HEK293 (cell line): Measurements from ENCODE around the gene ATP5ME.

Experiments used
- BCL11B ChIP-seq: fragments of 450-650 bp; formaldehyde crosslinking; IDR thresholded peaks from 2 replicates; pipeline ENCODE4 v1.5.1; 2016; ENCODE audit warnings: low read depth, missing biosample characterization, missing genetic modification characterization
- GLI2 ChIP-seq: fragments of 450-650 bp; formaldehyde crosslinking; IDR thresholded peaks from 2 replicates; pipeline ENCODE4; 2017; ENCODE audit warnings: missing biosample characterization, missing genetic modification characterization, low read depth, borderline replicate concordance
- GLI4 ChIP-seq: fragments of 450-650 bp; formaldehyde crosslinking; IDR thresholded peaks from 2 replicates; pipeline ENCODE4 v1.5.1; 2016; ENCODE audit warnings: missing biosample characterization, missing genetic modification characterization
- REPIN1 ChIP-seq: fragments of 450-650 bp; formaldehyde crosslinking; IDR thresholded peaks from 2 replicates; pipeline ENCODE4 v1.5.1; 2017; ENCODE audit warnings: missing biosample characterization, missing genetic modification characterization, low read depth
- SCRT2 ChIP-seq: fragments of 450-650 bp; formaldehyde crosslinking; IDR thresholded peaks from 2 replicates; pipeline ENCODE4 v1.5.1; 2016; ENCODE audit warnings: missing biosample characterization, missing genetic modification characterization
- SP2 ChIP-seq: fragments of 450-650 bp; formaldehyde crosslinking; IDR thresholded peaks from 2 replicates; pipeline ENCODE4 v1.5.1; 2016; ENCODE audit warnings: missing biosample characterization, missing genetic modification characterization
- YY1 ChIP-seq: fragments of 450-650 bp; formaldehyde crosslinking; IDR thresholded peaks from 2 replicates; pipeline ENCODE4 v1.5.1; 2018; ENCODE audit warnings: missing biosample characterization, missing genetic modification characterization
- ZBTB20 ChIP-seq: fragments of 450-650 bp; formaldehyde crosslinking; IDR thresholded peaks from 2 replicates; pipeline ENCODE4 v1.5.1; 2016; ENCODE audit warnings: missing biosample characterization, missing genetic modification characterization
- ZBTB48 ChIP-seq: fragments of 450-650 bp; formaldehyde crosslinking; IDR thresholded peaks from 2 replicates; pipeline ENCODE4 v1.5.1; 2016; ENCODE audit warnings: missing biosample characterization, missing genetic modification characterization
- ZEB2 ChIP-seq: fragments of 450-650 bp; formaldehyde crosslinking; IDR thresholded peaks from 2 replicates; pipeline ENCODE4 v1.5.1; 2016; ENCODE audit warnings: missing biosample characterization, missing genetic modification characterization
- ZFHX2 ChIP-seq: fragments of 450-650 bp; formaldehyde crosslinking; conservative IDR thresholded peaks from 2 replicates; pipeline ENCODE4 v1.5.1; 2016; ENCODE audit warnings: missing biosample characterization, missing genetic modification characterization
- ZFP41 ChIP-seq: fragments of 450-650 bp; formaldehyde crosslinking; IDR thresholded peaks from 2 replicates; pipeline ENCODE4 v1.5.1; 2016; ENCODE audit warnings: missing biosample characterization, missing genetic modification characterization, borderline replicate concordance
- ZFP69B ChIP-seq: fragments of 450-650 bp; formaldehyde crosslinking; IDR thresholded peaks from 2 replicates; pipeline ENCODE4 v1.5.1; 2016; ENCODE audit warnings: missing biosample characterization, missing genetic modification characterization
- ZNF19 ChIP-seq: fragments of 450-650 bp; formaldehyde crosslinking; IDR thresholded peaks from 2 replicates; pipeline ENCODE4; 2016; ENCODE audit warnings: missing biosample characterization, missing genetic modification characterization, low read depth
- ZNF211 ChIP-seq: fragments of 450-650 bp; formaldehyde crosslinking; IDR thresholded peaks from 2 replicates; pipeline ENCODE4 v1.5.1; 2016; ENCODE audit warnings: low read depth, missing biosample characterization, missing genetic modification characterization
- ZNF223 ChIP-seq: fragments of 450-650 bp; formaldehyde crosslinking; IDR thresholded peaks from 2 replicates; pipeline ENCODE4 v1.5.1; 2016; ENCODE audit warnings: missing biosample characterization, missing genetic modification characterization
- ZNF239 ChIP-seq: fragments of 450-650 bp; formaldehyde crosslinking; IDR thresholded peaks from 2 replicates; pipeline ENCODE4 v1.5.1; 2016; ENCODE audit warnings: missing biosample characterization, missing genetic modification characterization
- ZNF274 ChIP-seq, 2 experiments: fragments of 200-500 bp in 1 of 2; fragments of 450-650 bp in 1 of 2; sonication (Bioruptor generic) in 1 of 2; formaldehyde crosslinking in 1 of 2; IDR thresholded peaks; 2 replicates each; pipeline versions ENCODE4 v1.5.1 to v1.6.1; 2014 to 2016; ENCODE audit warnings: borderline replicate concordance in 1 of 2, inconsistent platforms in 1 of 2, low read length in 1 of 2, missing biosample characterization in 1 of 2, missing genetic modification characterization in 1 of 2
- ZNF473 ChIP-seq: fragments of 450-650 bp; formaldehyde crosslinking; IDR thresholded peaks from 2 replicates; pipeline ENCODE4 v1.5.1; 2017; ENCODE audit warnings: missing biosample characterization, missing genetic modification characterization
- ZNF544 ChIP-seq: fragments of 450-650 bp; formaldehyde crosslinking; IDR thresholded peaks from 2 replicates; pipeline ENCODE4 v1.5.0; 2017; ENCODE audit warnings: missing biosample characterization, missing genetic modification characterization
- ZNF571 ChIP-seq: fragments of 450-650 bp; formaldehyde crosslinking; IDR thresholded peaks from 2 replicates; pipeline ENCODE4 v1.5.0; 2017; ENCODE audit warnings: missing biosample characterization, missing genetic modification characterization
- ZNF585B ChIP-seq: fragments of 450-650 bp; formaldehyde crosslinking; IDR thresholded peaks from 2 replicates; pipeline ENCODE4 v1.5.1; 2016; ENCODE audit warnings: missing biosample characterization, missing genetic modification characterization
- ZNF623 ChIP-seq: fragments of 450-650 bp; formaldehyde crosslinking; IDR thresholded peaks from 2 replicates; pipeline ENCODE4 v1.5.1; 2016; ENCODE audit warnings: missing biosample characterization, missing genetic modification characterization
- ZNF629 ChIP-seq: fragments of 450-650 bp; formaldehyde crosslinking; IDR thresholded peaks from 2 replicates; pipeline ENCODE4 v1.5.1; 2017; ENCODE audit warnings: missing biosample characterization, missing genetic modification characterization
- ZNF707 ChIP-seq: fragments of 450-650 bp; formaldehyde crosslinking; IDR thresholded peaks from 2 replicates; pipeline ENCODE4 v1.5.1; 2016; ENCODE audit warnings: missing biosample characterization, missing genetic modification characterization
- ZNF843 ChIP-seq: fragments of 450-650 bp; formaldehyde crosslinking; IDR thresholded peaks from 2 replicates; pipeline ENCODE4 v1.5.1; 2016; ENCODE audit warnings: missing biosample characterization, missing genetic modification characterization
- ZSCAN30 ChIP-seq: fragments of 450-650 bp; IDR thresholded peaks from 2 replicates; pipeline ENCODE4 v1.5.1; 2018; ENCODE audit warnings: missing biosample characterization, mild to moderate bottlenecking, missing genetic modification characterization, moderate library complexity
- ZXDB ChIP-seq: fragments of 450-650 bp; formaldehyde crosslinking; IDR thresholded peaks from 2 replicates; pipeline ENCODE4 v1.5.1; 2016; ENCODE audit warnings: missing biosample characterization, missing genetic modification characterization
- TF ChIP-seq, protein P1 (sequence below): fragments of 450-650 bp; formaldehyde crosslinking; IDR thresholded peaks from 2 replicates; pipeline ENCODE4 v1.5.1; 2016; ENCODE audit warnings: missing biosample characterization, missing genetic modification characterization
- TF ChIP-seq, protein P2 (sequence below): fragments of 450-650 bp; IDR thresholded peaks from 2 replicates; pipeline ENCODE4 v1.5.1; 2018; ENCODE audit warnings: missing biosample characterization, missing genetic modification characterization
- TF ChIP-seq, protein P3 (sequence below): fragments of 450-650 bp; formaldehyde crosslinking; IDR thresholded peaks from 2 replicates; pipeline ENCODE4 v1.5.1; 2016; ENCODE audit warnings: missing biosample characterization, missing genetic modification characterization
- TF ChIP-seq, protein P4 (sequence below): fragments of 450-650 bp; formaldehyde crosslinking; IDR thresholded peaks from 2 replicates; pipeline ENCODE4 v1.5.1; 2016; ENCODE audit warnings: missing biosample characterization, missing genetic modification characterization

ATP5ME gene

DNA sequence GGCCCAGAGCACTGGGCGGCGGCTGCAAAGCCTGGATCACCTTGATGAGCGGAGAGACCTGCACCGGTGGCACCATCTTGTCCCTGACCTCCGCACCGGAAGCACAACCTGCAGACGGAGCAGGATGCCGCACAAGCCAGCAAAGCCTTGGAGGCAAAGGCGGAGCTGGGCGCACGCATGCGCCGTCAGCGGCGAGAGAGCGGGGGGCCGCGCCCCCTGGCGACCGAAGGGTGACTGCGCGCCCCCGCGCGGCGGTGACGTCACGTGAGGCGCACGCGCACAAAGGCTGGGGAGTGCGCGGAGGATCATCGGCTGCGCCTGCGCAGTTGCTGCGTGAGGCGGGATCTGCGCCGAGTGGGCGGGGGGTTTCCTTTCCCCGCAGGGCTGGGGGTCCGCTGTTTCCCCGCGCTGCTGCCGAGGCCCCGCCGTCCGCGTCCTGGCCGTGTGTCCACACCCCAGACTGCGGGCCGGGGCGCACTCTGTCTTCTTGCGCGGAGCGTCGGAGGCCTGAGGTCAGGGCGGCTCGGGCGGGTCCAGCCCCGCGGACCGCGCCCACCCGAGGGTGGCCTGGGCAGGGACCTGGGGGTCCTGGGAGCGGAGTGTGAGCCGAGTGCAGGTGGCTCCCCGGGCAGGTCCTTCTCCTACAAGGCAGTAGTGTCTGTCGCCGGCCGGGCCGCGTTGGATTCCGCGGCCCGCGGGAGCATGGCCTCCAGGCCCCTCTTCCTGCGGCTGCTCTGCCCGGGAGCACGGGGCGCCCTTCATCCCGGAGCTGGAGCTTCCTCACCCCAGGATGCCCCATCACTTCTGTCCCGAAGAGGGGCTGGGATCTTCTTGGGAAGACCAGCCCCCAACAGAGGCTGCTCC is at the start of gene ATP5ME, which contains the start of gene MYL5 (continued):
- TF ChIP-seq, protein P1, sequence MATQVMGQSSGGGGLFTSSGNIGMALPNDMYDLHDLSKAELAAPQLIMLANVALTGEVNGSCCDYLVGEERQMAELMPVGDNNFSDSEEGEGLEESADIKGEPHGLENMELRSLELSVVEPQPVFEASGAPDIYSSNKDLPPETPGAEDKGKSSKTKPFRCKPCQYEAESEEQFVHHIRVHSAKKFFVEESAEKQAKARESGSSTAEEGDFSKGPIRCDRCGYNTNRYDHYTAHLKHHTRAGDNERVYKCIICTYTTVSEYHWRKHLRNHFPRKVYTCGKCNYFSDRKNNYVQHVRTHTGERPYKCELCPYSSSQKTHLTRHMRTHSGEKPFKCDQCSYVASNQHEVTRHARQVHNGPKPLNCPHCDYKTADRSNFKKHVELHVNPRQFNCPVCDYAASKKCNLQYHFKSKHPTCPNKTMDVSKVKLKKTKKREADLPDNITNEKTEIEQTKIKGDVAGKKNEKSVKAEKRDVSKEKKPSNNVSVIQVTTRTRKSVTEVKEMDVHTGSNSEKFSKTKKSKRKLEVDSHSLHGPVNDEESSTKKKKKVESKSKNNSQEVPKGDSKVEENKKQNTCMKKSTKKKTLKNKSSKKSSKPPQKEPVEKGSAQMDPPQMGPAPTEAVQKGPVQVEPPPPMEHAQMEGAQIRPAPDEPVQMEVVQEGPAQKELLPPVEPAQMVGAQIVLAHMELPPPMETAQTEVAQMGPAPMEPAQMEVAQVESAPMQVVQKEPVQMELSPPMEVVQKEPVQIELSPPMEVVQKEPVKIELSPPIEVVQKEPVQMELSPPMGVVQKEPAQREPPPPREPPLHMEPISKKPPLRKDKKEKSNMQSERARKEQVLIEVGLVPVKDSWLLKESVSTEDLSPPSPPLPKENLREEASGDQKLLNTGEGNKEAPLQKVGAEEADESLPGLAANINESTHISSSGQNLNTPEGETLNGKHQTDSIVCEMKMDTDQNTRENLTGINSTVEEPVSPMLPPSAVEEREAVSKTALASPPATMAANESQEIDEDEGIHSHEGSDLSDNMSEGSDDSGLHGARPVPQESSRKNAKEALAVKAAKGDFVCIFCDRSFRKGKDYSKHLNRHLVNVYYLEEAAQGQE: no peak
- TF ChIP-seq ZFP69B (tag by site-specific recombination) (no peak), ZNF571 (tag by site-specific recombination) (no peak), ZNF707 (tag by site-specific recombination) (no peak), ZNF585B (no peak), GLI4 (tag by site-specific recombination) (no peak), SCRT2 (tag by site-specific recombination) (no peak), ZNF843 (tag by site-specific recombination) (0 out of 2 replicates have a peak, but pooled peaks have one; percentile 20), ZNF19 (tag by site-specific recombination) (no peak), ZNF623 (tag by site-specific recombination) (no peak), ZFHX2 (tag by site-specific recombination) (peak; percentile 88), GLI2 (tag by site-specific recombination) (no peak), ZXDB (tag by site-specific recombination) (no peak), ZNF473 (tag by site-specific recombination) (no peak), ZEB2 (tag by site-specific recombination) (no peak), BCL11B (tag by site-specific recombination) (no peak), SP2 (tag by site-specific recombination) (peak; percentile 76), ZFP41 (tag by site-specific recombination) (no peak), ZSCAN30 (no peak), ZNF629 (peak; percentile 94), ZBTB48 (tag by site-specific recombination) (no peak), REPIN1 (tag by site-specific recombination) (no peak), ZNF274 (IDR thresholded peaks at IDR 0.05; ENCODE audit: low read length) (no peak), ZNF274 (tag by site-specific recombination; IDR thresholded peaks at IDR 0.05; ENCODE audit: borderline replicate concordance) (no peak), YY1 (tag by site-specific recombination) (peak; percentile 70), ZNF211 (tag by site-specific recombination) (no peak), ZBTB20 (tag by site-specific recombination) (peak; percentile 56; the same call in 1 of the 2 replicates), ZNF544 (tag by site-specific recombination) (no peak), ZNF239 (tag by site-specific recombination) (no peak), ZNF223 (tag by site-specific recombination) (peak; percentile 94)
- TF ChIP-seq, protein P2, sequence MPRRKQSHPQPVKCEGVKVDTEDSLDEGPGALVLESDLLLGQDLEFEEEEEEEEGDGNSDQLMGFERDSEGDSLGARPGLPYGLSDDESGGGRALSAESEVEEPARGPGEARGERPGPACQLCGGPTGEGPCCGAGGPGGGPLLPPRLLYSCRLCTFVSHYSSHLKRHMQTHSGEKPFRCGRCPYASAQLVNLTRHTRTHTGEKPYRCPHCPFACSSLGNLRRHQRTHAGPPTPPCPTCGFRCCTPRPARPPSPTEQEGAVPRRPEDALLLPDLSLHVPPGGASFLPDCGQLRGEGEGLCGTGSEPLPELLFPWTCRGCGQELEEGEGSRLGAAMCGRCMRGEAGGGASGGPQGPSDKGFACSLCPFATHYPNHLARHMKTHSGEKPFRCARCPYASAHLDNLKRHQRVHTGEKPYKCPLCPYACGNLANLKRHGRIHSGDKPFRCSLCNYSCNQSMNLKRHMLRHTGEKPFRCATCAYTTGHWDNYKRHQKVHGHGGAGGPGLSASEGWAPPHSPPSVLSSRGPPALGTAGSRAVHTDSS (tag by site-specific recombination): peak; percentile 29; the same call in 1 of the 2 replicates
- TF ChIP-seq, protein P3, sequence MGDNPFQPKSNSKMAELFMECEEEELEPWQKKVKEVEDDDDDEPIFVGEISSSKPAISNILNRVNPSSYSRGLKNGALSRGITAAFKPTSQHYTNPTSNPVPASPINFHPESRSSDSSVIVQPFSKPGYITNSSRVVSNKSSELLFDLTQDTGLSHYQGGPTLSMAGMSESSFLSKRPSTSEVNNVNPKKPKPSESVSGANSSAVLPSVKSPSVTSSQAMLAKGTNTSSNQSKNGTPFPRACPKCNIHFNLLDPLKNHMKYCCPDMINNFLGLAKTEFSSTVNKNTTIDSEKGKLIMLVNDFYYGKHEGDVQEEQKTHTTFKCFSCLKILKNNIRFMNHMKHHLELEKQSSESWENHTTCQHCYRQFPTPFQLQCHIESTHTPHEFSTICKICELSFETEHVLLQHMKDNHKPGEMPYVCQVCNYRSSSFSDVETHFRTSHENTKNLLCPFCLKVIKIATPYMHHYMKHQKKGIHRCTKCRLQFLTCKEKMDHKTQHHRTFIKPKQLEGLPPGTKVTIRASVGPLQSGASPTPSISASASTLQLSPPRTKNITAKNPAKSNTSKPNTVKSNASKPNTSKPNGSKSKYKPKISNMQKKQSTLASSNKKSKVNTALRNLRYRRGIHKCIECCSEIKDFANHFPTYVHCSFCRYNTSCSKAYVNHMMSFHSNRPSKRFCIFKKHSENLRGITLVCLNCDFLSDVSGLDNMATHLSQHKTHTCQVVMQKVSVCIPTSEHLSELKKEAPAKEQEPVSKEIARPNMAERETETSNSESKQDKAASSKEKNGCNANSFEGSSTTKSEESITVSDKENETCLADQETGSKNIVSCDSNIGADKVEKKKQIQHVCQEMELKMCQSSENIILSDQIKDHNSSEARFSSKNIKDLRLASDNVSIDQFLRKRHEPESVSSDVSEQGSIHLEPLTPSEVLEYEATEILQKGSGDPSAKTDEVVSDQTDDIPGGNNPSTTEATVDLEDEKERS (tag by site-specific recombination): no peak
- TF ChIP-seq, protein P4, sequence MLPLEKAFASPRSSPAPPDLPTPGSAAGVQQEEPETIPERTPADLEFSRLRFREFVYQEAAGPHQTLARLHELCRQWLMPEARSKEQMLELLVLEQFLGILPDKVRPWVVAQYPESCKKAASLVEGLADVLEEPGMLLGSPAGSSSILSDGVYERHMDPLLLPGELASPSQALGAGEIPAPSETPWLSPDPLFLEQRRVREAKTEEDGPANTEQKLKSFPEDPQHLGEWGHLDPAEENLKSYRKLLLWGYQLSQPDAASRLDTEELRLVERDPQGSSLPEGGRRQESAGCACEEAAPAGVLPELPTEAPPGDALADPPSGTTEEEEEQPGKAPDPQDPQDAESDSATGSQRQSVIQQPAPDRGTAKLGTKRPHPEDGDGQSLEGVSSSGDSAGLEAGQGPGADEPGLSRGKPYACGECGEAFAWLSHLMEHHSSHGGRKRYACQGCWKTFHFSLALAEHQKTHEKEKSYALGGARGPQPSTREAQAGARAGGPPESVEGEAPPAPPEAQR (tag by site-specific recombination): no peak
